Prostate gland (tissue), 2 donors: ENCODE measurements around the gene PDZD4.

Experiments
- CTCF ChIP-seq, 4 experiments: fragments of 200-600 bp in 2 of 4; fragments of 450-650 bp in 2 of 4; sonication (generic) in 2 of 4; IDR thresholded peaks; 1 replicate in 3 of 4; 2 replicates in 1 of 4; pipeline ENCODE4 v1.5.1; 2016 to 2019; ENCODE audit warnings: antibody characterized with exemption in 4 of 4, mild to moderate bottlenecking in 2 of 4, moderate library complexity in 2 of 4
- POLR2A ChIP-seq: fragments of 450-650 bp; IDR thresholded peaks from one replicate; pipeline ENCODE4 v1.6.1; 2016; ENCODE audit warnings: antibody characterized with exemption, mild to moderate bottlenecking
- POLR2AphosphoS5 ChIP-seq: sonication (generic); formaldehyde crosslinking; IDR thresholded peaks from one replicate; pipeline ENCODE4 v1.6.1; 2017; ENCODE audit warnings: antibody characterized with exemption

- TF ChIP-seq POLR2AphosphoS5 (no peak), CTCF (IDR thresholded peaks at IDR 0.05) (no peak), POLR2A (no peak)
Observed at GRCh38 chrX:153814591-153815315, 15.6 kb downstream of the PDZD4 start.
